Activated naive CD8-positive, alpha-beta T cell treated with anti-CD3 and anti-CD28 coated beads, Interleukin-2, amount 50 U/mL, for 16 hours (primary cell): Measurements from ENCODE around the gene ATP23.
A peak's percentile ranks its signal among the peaks of the same experiment; 100 is the strongest.

Experiments
- DNase-seq: peaks from one replicate; pipeline ENCODE4 v3.0.0-alpha.2; 2020; ENCODE audit warnings: low read depth, low spot score

Gene ATP23

GRCh38 chr12:57908511-57908910 lies 32.9 kb upstream of the ATP23 start:
- DNase-seq: no peak

- no peak for DNase-seq
Measured at GRCh38 chr12:57909056-57909455, 32.3 kb upstream of the ATP23 start.

GRCh38 chr12:57909611-57910010 lies 31.8 kb upstream of the ATP23 start:
- no peak for DNase-seq

- no peak for DNase-seq
Measured at GRCh38 chr12:57918147-57918546, 23.2 kb upstream of the ATP23 start.

GRCh38 chr12:57927086-57927485 lies 14.3 kb upstream of the ATP23 start:
- DNase-seq: no peak

- DNase-seq: no peak
Measured at GRCh38 chr12:57929092-57929830, 12.1 kb upstream of the ATP23 start.

GRCh38 chr12:57934819-57935218 lies 6.5 kb upstream of the ATP23 start:
- DNase-seq: no peak

- DNase-seq: no peak
Measured at GRCh38 chr12:57935331-57935730, 6.0 kb upstream of the ATP23 start.

GRCh38 chr12:57935839-57936512 lies 5.4 kb upstream of the ATP23 start:
- peak; percentile 67 for DNase-seq

GRCh38 chr12:57936513-57936883 lies 4.9 kb upstream of the ATP23 start:
- DNase-seq: no peak

- DNase-seq: no peak
Measured at GRCh38 chr12:57939291-57939690, 2.1 kb upstream of the ATP23 start.

GRCh38 chr12:57940052-57940914 lies 1.1 kb upstream of the ATP23 start:
- no peak for DNase-seq

GRCh38 chr12:57940915-57941164 lies 527 bp upstream of the ATP23 start:
- no peak for DNase-seq

GRCh38 chr12:57943438-57944080 lies 2.2 kb downstream of the ATP23 start:
- DNase-seq: no peak

GRCh38 chr12:57944313-57945023 lies 3.1 kb downstream of the ATP23 start:
- no peak for DNase-seq

GRCh38 chr12:57952766-57953165 lies 11.4 kb downstream of the ATP23 start:
- DNase-seq: no peak

- DNase-seq: no peak
Measured at GRCh38 chr12:57954768-57955167, 13.4 kb downstream of the ATP23 start.

- no peak for DNase-seq
Measured at GRCh38 chr12:57958061-57958657, 16.8 kb downstream of the ATP23 start.

- DNase-seq: no peak
Measured at GRCh38 chr12:57964421-57964820, 23.1 kb downstream of the ATP23 start.

GRCh38 chr12:57965766-57966165 lies 24.4 kb downstream of the ATP23 start:
- DNase-seq: no peak

GRCh38 chr12:57966536-57966935 lies 25.2 kb downstream of the ATP23 start:
- no peak for DNase-seq
